Osteoblast (primary cell): ENCODE measurements around the gene UBASH3A. TPM values are rescaled to one million over a fixed set of nuclear protein-coding genes. Genes with fewer than 3 reads are reported as not detected.

Source experiments
- DNase-seq: peaks from one replicate; pipeline ENCODE4 v3.0.0; 2011; ENCODE audit warnings: low spot score, mixed read lengths; ENCODE audit not compliant: insufficient read length; ENCODE audit errors: missing footprints
- H2AFZ ChIP-seq: 2 replicates; pipeline ENCODE4 v1.6.0; 2011; ENCODE audit warnings: mild to moderate bottlenecking, low read length
- H3K27ac ChIP-seq: 2 replicates; pipeline ENCODE4 v1.5.1; 2011; ENCODE audit warnings: mild to moderate bottlenecking, low read depth, low read length, moderate library complexity
- H3K27me3 ChIP-seq: 2 replicates; pipeline ENCODE4 v1.6.0; 2012; ENCODE audit warnings: mild to moderate bottlenecking, control low read depth, inconsistent platforms, low read length, moderate library complexity; ENCODE audit not compliant: insufficient read depth
- H3K36me3 ChIP-seq: 2 replicates; pipeline ENCODE4 v1.5.1; 2011; ENCODE audit warnings: mild to moderate bottlenecking, low read length, control low read depth, moderate library complexity; ENCODE audit not compliant: insufficient read depth
- H3K4me1 ChIP-seq: 2 replicates; pipeline ENCODE4 v1.5.1; 2011; ENCODE audit warnings: mild to moderate bottlenecking, low read length, control low read depth, moderate library complexity; ENCODE audit not compliant: insufficient read depth
- H3K4me2 ChIP-seq: 2 replicates; pipeline ENCODE4 v1.6.0; 2011; ENCODE audit warnings: mild to moderate bottlenecking, low read length; ENCODE audit not compliant: insufficient read depth
- H3K4me3 ChIP-seq: fragments of 200-600 bp; sonication (generic); 3 replicates; pipeline ENCODE4 v1.5.1; 2012; ENCODE audit warnings: mild to moderate bottlenecking, low read length, inconsistent platforms; ENCODE audit not compliant: insufficient read depth
- H3K79me2 ChIP-seq: 2 replicates; pipeline ENCODE4 v1.6.0; 2012; ENCODE audit warnings: mild to moderate bottlenecking, low read length, control low read depth, inconsistent platforms; ENCODE audit not compliant: insufficient read depth
- H3K9me3 ChIP-seq: 2 replicates; pipeline ENCODE4 v1.5.1; 2011; ENCODE audit warnings: low read depth, low read length, control low read depth
- H4K20me1 ChIP-seq: 2 replicates; pipeline ENCODE4 v1.6.0; 2012; ENCODE audit warnings: mild to moderate bottlenecking, low read length, control low read depth; ENCODE audit not compliant: insufficient read depth
- total RNA-seq: library from RNA; depleted of rRNA; stranded (reverse); fragments of >200 nt; gene quantifications from 2 replicates; pipeline ENCODE4 v1.2.3, GENCODE V29; 2012
- TF ChIP-seq, protein P1 (sequence below): IDR thresholded peaks from 2 replicates; pipeline ENCODE4 v1.5.1; 2011; ENCODE audit warnings: mild to moderate bottlenecking, low read depth, low read length, moderate library complexity; ENCODE audit errors: extremely low read depth

UBASH3A gene
- total RNA-seq, 1 donor = not detected

- no peaks in the 10 kb centered on the region for H4K20me1 ChIP-seq
- TF ChIP-seq, protein P1, sequence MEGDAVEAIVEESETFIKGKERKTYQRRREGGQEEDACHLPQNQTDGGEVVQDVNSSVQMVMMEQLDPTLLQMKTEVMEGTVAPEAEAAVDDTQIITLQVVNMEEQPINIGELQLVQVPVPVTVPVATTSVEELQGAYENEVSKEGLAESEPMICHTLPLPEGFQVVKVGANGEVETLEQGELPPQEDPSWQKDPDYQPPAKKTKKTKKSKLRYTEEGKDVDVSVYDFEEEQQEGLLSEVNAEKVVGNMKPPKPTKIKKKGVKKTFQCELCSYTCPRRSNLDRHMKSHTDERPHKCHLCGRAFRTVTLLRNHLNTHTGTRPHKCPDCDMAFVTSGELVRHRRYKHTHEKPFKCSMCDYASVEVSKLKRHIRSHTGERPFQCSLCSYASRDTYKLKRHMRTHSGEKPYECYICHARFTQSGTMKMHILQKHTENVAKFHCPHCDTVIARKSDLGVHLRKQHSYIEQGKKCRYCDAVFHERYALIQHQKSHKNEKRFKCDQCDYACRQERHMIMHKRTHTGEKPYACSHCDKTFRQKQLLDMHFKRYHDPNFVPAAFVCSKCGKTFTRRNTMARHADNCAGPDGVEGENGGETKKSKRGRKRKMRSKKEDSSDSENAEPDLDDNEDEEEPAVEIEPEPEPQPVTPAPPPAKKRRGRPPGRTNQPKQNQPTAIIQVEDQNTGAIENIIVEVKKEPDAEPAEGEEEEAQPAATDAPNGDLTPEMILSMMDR = no peak
- peaks cover 10% of the 10 kb centered on the region for H3K27me3 ChIP-seq
- H3K27ac ChIP-seq = no peak overlapping the region
- H2AFZ ChIP-seq = no peak overlapping the region
- H3K9me3 ChIP-seq = no peaks in the 10 kb centered on the region
- H3K4me2 ChIP-seq = no peak overlapping the region
- H3K4me1 ChIP-seq = no peaks in the 10 kb centered on the region
- H3K4me3 ChIP-seq = no peak overlapping the region
- DNase-seq = no peak
- no peaks in the 10 kb centered on the region for H3K36me3 ChIP-seq
- H3K79me2 ChIP-seq = no peaks in the 10 kb centered on the region
Observed at GRCh38 chr21:42384989-42385388, 18.7 kb upstream of the UBASH3A start.

GRCh38 chr21:42385619-42386018 is 18.1 kb upstream of the UBASH3A start:
- Histone ChIP-seq H3K4me3 (no peak overlapping the region), H3K4me2 (no peak overlapping the region), H3K4me1 (no peaks in the 10 kb centered on the region), H3K9me3 (no peaks in the 10 kb centered on the region), H3K36me3 (no peaks in the 10 kb centered on the region), H2AFZ (no peak overlapping the region), H3K27me3 (peaks cover 10% of the 10 kb centered on the region), H3K27ac (no peak overlapping the region), H3K79me2 (no peaks in the 10 kb centered on the region), H4K20me1 (no peaks in the 10 kb centered on the region)
- TF ChIP-seq, protein P1 = no peak
- no peak for DNase-seq

- Histone ChIP-seq H3K27me3 (peaks cover 10% of the 10 kb centered on the region), H3K4me2 (no peak overlapping the region), H3K9me3 (no peaks in the 10 kb centered on the region), H2AFZ (no peak overlapping the region), H4K20me1 (no peaks in the 10 kb centered on the region), H3K4me3 (no peak overlapping the region), H3K79me2 (no peaks in the 10 kb centered on the region), H3K4me1 (no peaks in the 10 kb centered on the region), H3K27ac (no peak overlapping the region), H3K36me3 (no peaks in the 10 kb centered on the region)
- DNase-seq = no peak
- TF ChIP-seq, protein P1 = no peak
Observed at GRCh38 chr21:42386034-42386591, 17.6 kb upstream of the UBASH3A start.

DNA sequence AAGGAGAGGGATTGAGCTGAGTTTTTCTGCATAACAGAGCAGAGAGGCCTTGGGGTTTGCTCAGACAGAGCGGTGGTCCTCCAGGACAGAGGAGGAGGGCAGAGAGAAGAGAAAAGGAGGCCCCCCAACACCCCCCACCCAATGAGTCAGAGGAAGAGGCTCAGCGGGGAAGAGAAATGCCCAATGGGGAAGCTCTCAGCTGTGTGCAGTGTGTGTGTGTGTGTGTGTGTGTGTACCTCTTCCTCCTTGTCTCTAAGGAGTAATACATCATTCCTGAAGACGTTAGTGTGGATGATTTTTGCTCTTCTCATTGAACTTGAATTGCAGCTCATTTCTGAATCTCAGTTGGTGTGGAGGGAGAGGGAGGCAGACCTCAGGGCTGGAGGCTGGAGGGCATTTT is 16.5 kb upstream of the UBASH3A start:
- Histone ChIP-seq H3K79me2 (no peaks in the 10 kb centered on the region), H3K4me3 (no peak overlapping the region), H3K4me2 (no peak overlapping the region), H2AFZ (no peak overlapping the region), H3K36me3 (no peaks in the 10 kb centered on the region), H3K27ac (no peak overlapping the region), H3K27me3 (peaks cover 12% of the 10 kb centered on the region), H3K9me3 (no peaks in the 10 kb centered on the region), H4K20me1 (no peaks in the 10 kb centered on the region), H3K4me1 (no peaks in the 10 kb centered on the region)
- DNase-seq = no peak
- TF ChIP-seq, protein P1 = no peak
